ENCODE measurements around the gene TRIM49D1.
"Not testable (repeated sequence)": the region's sequence is repeated elsewhere in the genome, so short reads cannot be mapped to it uniquely, and the experiment has no call there.

DNA sequence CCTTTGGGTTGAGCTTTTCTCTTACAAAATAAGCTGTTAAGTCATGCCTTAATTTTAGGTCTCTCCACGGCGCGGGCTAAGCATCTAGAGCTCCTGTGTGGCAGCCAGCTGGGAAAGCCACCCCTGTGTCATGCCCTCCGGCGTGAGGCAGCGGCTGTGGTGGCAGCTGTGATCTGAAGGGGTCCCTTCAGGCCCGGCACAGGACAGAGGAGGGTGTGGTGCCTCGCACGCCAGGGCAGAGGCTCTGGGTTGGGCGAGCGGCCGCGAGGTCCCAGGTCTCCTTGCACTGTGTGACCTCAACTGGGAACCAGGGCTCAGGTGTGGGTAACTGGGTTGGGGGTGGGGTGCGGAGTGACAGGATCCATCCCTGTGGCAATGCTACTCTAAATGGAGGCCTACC, 21.2 kb downstream of the TRIM49D1 start:
- TF ChIP-seq, protein P1, sequence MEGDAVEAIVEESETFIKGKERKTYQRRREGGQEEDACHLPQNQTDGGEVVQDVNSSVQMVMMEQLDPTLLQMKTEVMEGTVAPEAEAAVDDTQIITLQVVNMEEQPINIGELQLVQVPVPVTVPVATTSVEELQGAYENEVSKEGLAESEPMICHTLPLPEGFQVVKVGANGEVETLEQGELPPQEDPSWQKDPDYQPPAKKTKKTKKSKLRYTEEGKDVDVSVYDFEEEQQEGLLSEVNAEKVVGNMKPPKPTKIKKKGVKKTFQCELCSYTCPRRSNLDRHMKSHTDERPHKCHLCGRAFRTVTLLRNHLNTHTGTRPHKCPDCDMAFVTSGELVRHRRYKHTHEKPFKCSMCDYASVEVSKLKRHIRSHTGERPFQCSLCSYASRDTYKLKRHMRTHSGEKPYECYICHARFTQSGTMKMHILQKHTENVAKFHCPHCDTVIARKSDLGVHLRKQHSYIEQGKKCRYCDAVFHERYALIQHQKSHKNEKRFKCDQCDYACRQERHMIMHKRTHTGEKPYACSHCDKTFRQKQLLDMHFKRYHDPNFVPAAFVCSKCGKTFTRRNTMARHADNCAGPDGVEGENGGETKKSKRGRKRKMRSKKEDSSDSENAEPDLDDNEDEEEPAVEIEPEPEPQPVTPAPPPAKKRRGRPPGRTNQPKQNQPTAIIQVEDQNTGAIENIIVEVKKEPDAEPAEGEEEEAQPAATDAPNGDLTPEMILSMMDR (IDR thresholded peaks at IDR 0.05; ENCODE audit: low read length), result not testable (repeated sequence)
- TF ChIP-seq EZH2 (optimal IDR thresholded peaks at IDR 0.05; ENCODE audit: low read depth, low read length); EZH2phosphoT487 (IDR thresholded peaks at IDR 0.05; ENCODE audit: low read length): not testable (repeated sequence)
